GM20000 (cell line): ENCODE results near the gene TNNI3.

Experiments
- DNase-seq: peaks from one replicate; pipeline ENCODE4 v3.0.0; 2012; ENCODE audit warnings: low spot score
- CTCF ChIP-seq: IDR thresholded peaks from 2 replicates; pipeline ENCODE4 v1.5.1; 2012; ENCODE audit warnings: mild to moderate bottlenecking, control low read depth; ENCODE audit errors: extremely low read depth, missing control alignments

The TNNI3 gene

GRCh38 chr19:55118401-55118991 is 39.0 kb downstream of the TNNI3 start:
- DNase-seq: peak; percentile 50
- TF ChIP-seq CTCF: no peak

GRCh38 chr19:55117663-55118391 is 39.7 kb downstream of the TNNI3 start:
- no peak for TF ChIP-seq CTCF
- DNase-seq: peak; percentile 100

GRCh38 chr19:55116859-55117662 is 40.5 kb downstream of the TNNI3 start, which contains the start of gene PPP1R12C:
TSS of gene PPP1R12C (minus strand) at chr19:55117637. CDS start at chr19:55117543, 94 bp downstream.
- DNase-seq: no peak

GRCh38 chr19:55116232-55116858 is 41.2 kb downstream of the TNNI3 start:
- no peak for TF ChIP-seq CTCF

More at GRCh38 chr19:55116859-55117662, 40.5 kb downstream of the TNNI3 start, which contains the start of gene PPP1R12C:
- no peak for TF ChIP-seq CTCF

GRCh38 chr19:55115446-55116065 is 42.0 kb downstream of the TNNI3 start:
- DNase-seq: no peak
- no peak for TF ChIP-seq CTCF

More at GRCh38 chr19:55116232-55116858, 41.2 kb downstream of the TNNI3 start:
- peak; percentile 81 for DNase-seq

GRCh38 chr19:55114566-55115145 is 42.9 kb downstream of the TNNI3 start:
- DNase-seq: no peak
- TF ChIP-seq CTCF: no peak
